D721Med (cell line): ENCODE data around the gene CORO2B.

Source experiments
- DNase-seq: peaks from one replicate; pipeline ENCODE4 v3.0.0; 2011; ENCODE audit warnings: low spot score; ENCODE audit not compliant: insufficient read length
- FAIRE-seq: peaks from 2 replicates; lab custom pipeline; 2011; peaks lifted over from hg19 to GRCh38; lab: Jason Lieb, UNC
- CTCF ChIP-seq: IDR thresholded peaks from 2 replicates; pipeline ENCODE4 v1.5.1; 2012; ENCODE audit warnings: mild to moderate bottlenecking, control low read depth; ENCODE audit not compliant: insufficient read depth; ENCODE audit errors: missing control alignments

The CORO2B gene

GRCh38 chr15:68700455-68701123 is 121.8 kb downstream of the CORO2B start:
- no peak for TF ChIP-seq CTCF
- DNase-seq, result peak; percentile 66
- FAIRE-seq, result no peak

- no peak for TF ChIP-seq CTCF
- no peak for FAIRE-seq
- DNase-seq, result no peak
Measured at GRCh38 chr15:68701886-68702285, 123.1 kb downstream of the CORO2B start.

DNA sequence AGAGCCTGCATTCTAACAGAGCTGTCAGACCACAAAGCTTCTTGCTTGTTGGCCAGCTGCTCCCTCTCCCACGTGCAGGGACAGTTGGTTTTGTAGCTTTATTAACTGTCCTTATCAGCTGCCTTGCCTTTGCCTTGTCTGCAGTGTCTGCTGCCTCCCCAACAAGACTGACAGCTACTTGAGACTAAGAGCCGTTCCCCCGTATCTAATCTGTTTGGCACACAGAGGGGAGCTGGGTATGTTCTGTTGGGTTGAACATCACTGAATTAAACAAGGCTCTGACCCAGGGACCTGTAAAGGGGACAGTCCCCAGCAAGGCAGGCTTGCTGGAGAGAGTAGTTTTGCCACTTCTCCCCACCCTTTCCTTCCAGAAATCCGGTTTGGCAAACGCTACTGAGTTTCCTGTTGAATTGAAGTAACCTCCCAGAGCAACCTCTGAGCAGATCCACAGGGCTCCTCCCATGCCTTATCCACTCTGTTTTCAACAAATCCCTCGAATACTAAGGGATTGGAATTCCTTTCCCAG is 125.8 kb downstream of the CORO2B start:
- TF ChIP-seq CTCF, result no peak
- DNase-seq (peak; percentile 54), FAIRE-seq (no peak)

GRCh38 chr15:68706256-68706655 is 127.5 kb downstream of the CORO2B start:
- no peak for FAIRE-seq
- no peak for DNase-seq
- no peak for TF ChIP-seq CTCF

DNA sequence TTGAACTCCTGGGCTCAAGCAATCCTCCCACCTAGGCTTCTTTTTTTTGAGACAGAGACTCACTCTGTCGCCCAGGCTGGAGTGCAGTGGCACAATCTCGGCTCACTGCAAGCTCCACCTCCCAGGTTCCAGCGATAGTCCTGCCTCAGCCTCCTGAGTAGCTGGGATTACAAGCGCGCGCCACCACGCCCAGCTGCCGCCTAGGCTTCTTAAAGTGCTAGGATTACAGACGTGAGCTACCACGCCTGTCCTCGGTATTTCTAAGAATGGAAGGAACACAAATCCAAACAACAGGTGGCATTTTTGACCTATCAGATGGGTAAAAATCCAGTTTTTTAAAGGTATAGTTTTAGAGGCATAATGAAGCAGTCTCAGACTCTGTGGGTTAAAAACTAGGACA is 128.1 kb downstream of the CORO2B start:
- DNase-seq (no peak), FAIRE-seq (no peak)
- no peak for TF ChIP-seq CTCF

DNA sequence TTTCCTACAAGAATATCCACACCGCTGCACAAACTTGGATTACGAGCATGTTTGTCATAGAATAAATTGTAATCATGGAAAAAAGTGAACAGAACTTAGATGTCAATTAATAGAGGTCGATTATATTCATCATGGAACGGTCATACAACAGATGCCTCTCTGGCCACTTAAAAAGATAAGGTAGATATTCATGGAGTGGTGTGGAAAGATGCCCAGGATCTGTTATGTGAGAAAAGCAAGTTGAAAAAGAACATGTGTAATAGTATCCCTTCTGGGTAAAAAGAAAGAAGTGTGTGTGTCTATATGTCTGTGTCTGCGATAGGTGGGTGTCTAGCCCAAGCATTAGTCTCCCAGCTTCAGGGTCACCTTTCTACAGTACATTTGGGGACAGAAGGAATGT is 128.6 kb downstream of the CORO2B start:
- DNase-seq (no peak), FAIRE-seq (no peak)
- TF ChIP-seq CTCF, result no peak

- DNase-seq, result no peak
- FAIRE-seq, result no peak
- no peak for TF ChIP-seq CTCF
Measured at GRCh38 chr15:68709876-68710275, 131.1 kb downstream of the CORO2B start.
